ENCODE measurements around the gene CDK5RAP3.
A peak's percentile ranks its signal among the peaks of the same experiment; 100 is the strongest.
"Not testable (repeated sequence)": the region's sequence is repeated elsewhere in the genome, so short reads cannot be mapped to it uniquely, and the experiment has no call there.

CDK5RAP3 gene

GRCh38 chr17:47970725-47971499, at the start of gene CDK5RAP3:
CDK5RAP3 (plus strand) TSS chr17:47971113; CDS start chr17:47971147, 34 bp downstream.
- no peak for TF ChIP-seq Cebpa-rat (IDR thresholded peaks at IDR 0.05)
- H3K36me3 ChIP-seq: peaks cover 24 to 34% (median 27%) of the 10 kb centered on the region in 11 experiments
- peak within 1 kb of the TSS; percentile 81 to 90 (median 86) for H3K9ac ChIP-seq
- no peaks in the 10 kb centered on the region for H3K27me3 ChIP-seq
- peak within 1 kb of the TSS; percentile 88 to 99 (median 95) for H3K4me2 ChIP-seq
- no peaks in the 10 kb centered on the region for H4K20me1 ChIP-seq
- H3K4me1 ChIP-seq: peaks cover 23 to 46% (median 38%) of the 10 kb centered on the region in 10 experiments
- H3K27ac ChIP-seq: peak within 1 kb of the TSS; percentile 70 to 93 (median 88)
- peak within 1 kb of the TSS; percentile 77 to 94 (median 84) for H3K4me3 ChIP-seq
- H3K9me3 ChIP-seq (replicated peaks in 1 of 11): no peaks in the 10 kb centered on the region

- Histone ChIP-seq H4K20me1 (peaks cover 0 to 12% (median 0%) of the 10 kb centered on the region in 11 experiments; a peak in 3 of 22 replicates), H3K36me3 (peaks cover 83 to 99% (median 96%) of the 10 kb centered on the region in 11 experiments), H3K4me1 (0 out of 20 replicates have a peak, but pooled peaks cover 0 to under 1% (median 0%) of the 10 kb centered on the region in 10 experiments), H3K27me3 (no peaks in the 10 kb centered on the region), H3K4me3 (no peak overlapping the region), H3K9me3 (replicated peaks in 1 of 11) (no peaks in the 10 kb centered on the region), H3K9ac (no peak overlapping the region), H3K4me2 (no peak overlapping the region), H3K27ac (no peak overlapping the region)
- TF ChIP-seq Cebpa-rat (IDR thresholded peaks at IDR 0.05): no peak
Observed at GRCh38 chr17:47924785-47925677, 45.9 kb upstream of the CDK5RAP3 start.

- Histone ChIP-seq H4K20me1 (peaks cover 0 to 12% (median 0%) of the 10 kb centered on the region in 11 experiments; a peak in 3 of 22 replicates), H3K4me3 (no peak overlapping the region), H3K9ac (no peak overlapping the region), H3K4me2 (no peak overlapping the region), H3K27ac (no peak overlapping the region), H3K27me3 (no peaks in the 10 kb centered on the region), H3K4me1 (no peaks in the 10 kb centered on the region), H3K36me3 (peaks cover 88 to 100% (median 96%) of the 10 kb centered on the region in 11 experiments), H3K9me3 (replicated peaks in 1 of 11) (no peaks in the 10 kb centered on the region)
- TF ChIP-seq Cebpa-rat (IDR thresholded peaks at IDR 0.05): no peak
Observed at GRCh38 chr17:47925678-47925988, 45.3 kb upstream of the CDK5RAP3 start.

- Histone ChIP-seq H3K9ac (no peak overlapping the region), H3K4me2 (no peak overlapping the region), H3K4me1 (peaks cover 0 to 7% (median 0%) of the 10 kb centered on the region in 10 experiments; a peak in 2 of 20 replicates), H3K27me3 (no peaks in the 10 kb centered on the region), H3K4me3 (no peak overlapping the region), H3K36me3 (peaks cover 75 to 91% (median 80%) of the 10 kb centered on the region in 11 experiments), H3K9me3 (replicated peaks in 1 of 11) (no peaks in the 10 kb centered on the region), H3K27ac (no peak overlapping the region), H4K20me1 (peaks cover 0 to 12% (median 0%) of the 10 kb centered on the region in 11 experiments; a peak in 3 of 22 replicates)
- TF ChIP-seq Cebpa-rat (IDR thresholded peaks at IDR 0.05): no peak
Observed at GRCh38 chr17:47927821-47928400, 43.0 kb upstream of the CDK5RAP3 start.

GRCh38 chr17:47928415-47928814, 42.5 kb upstream of the CDK5RAP3 start:
- Histone ChIP-seq H3K36me3 (peaks cover 70 to 90% (median 74%) of the 10 kb centered on the region in 11 experiments), H3K4me1 (peaks cover 0 to 7% (median 0%) of the 10 kb centered on the region in 10 experiments; a peak in 2 of 20 replicates), H3K9ac (no peak overlapping the region), H3K27me3 (no peaks in the 10 kb centered on the region), H4K20me1 (peaks cover 0 to 10% (median 0%) of the 10 kb centered on the region in 11 experiments; a peak in 3 of 22 replicates), H3K4me3 (no peak overlapping the region), H3K9me3 (replicated peaks in 1 of 11) (no peaks in the 10 kb centered on the region), H3K27ac (no peak overlapping the region), H3K4me2 (no peak overlapping the region)
- no peak for TF ChIP-seq Cebpa-rat (IDR thresholded peaks at IDR 0.05)

GRCh38 chr17:47929218-47930000, 41.5 kb upstream of the CDK5RAP3 start:
- Histone ChIP-seq H3K36me3 (peaks cover 60 to 80% (median 65%) of the 10 kb centered on the region in 11 experiments), H3K27me3 (no peaks in the 10 kb centered on the region), H3K4me3 (no peak overlapping the region), H3K9ac (no peak overlapping the region), H3K4me2 (no peak overlapping the region), H3K9me3 (replicated peaks in 1 of 11) (no peaks in the 10 kb centered on the region), H3K4me1 (peaks cover 0 to 9% (median under 1%) of the 10 kb centered on the region in 10 experiments; a peak in 6 of 20 replicates), H4K20me1 (peaks cover 0 to 10% (median 0%) of the 10 kb centered on the region in 11 experiments; a peak in 3 of 22 replicates), H3K27ac (no peak overlapping the region)
- no peak for TF ChIP-seq Cebpa-rat (IDR thresholded peaks at IDR 0.05)

GRCh38 chr17:47931848-47932247, 39.1 kb upstream of the CDK5RAP3 start:
- Histone ChIP-seq H3K4me1 (peaks cover 10 to 34% (median 25%) of the 10 kb centered on the region in 10 experiments; a peak in 19 of 20 replicates), H3K9me3 (replicated peaks in 1 of 11) (no peaks in the 10 kb centered on the region), H3K4me3 (no peak overlapping the region), H3K4me2 (no peak overlapping the region; a peak in 1 of 22 replicates), H4K20me1 (peaks cover 0 to 10% (median 0%) of the 10 kb centered on the region in 11 experiments; a peak in 3 of 22 replicates), H3K36me3 (peaks cover 35 to 56% (median 40%) of the 10 kb centered on the region in 11 experiments), H3K27ac (no peak overlapping the region), H3K9ac (no peak overlapping the region), H3K27me3 (no peaks in the 10 kb centered on the region)
- no peak for TF ChIP-seq Cebpa-rat (IDR thresholded peaks at IDR 0.05)

- H3K36me3 ChIP-seq: peaks cover 8 to 28% (median 11%) of the 10 kb centered on the region in 11 experiments; a peak in 21 of 22 replicates
- no peaks in the 10 kb centered on the region for H3K9me3 ChIP-seq (replicated peaks in 1 of 11)
- no peak overlapping the region for H3K9ac ChIP-seq
- H3K27ac ChIP-seq: 0 out of 22 replicates have a peak overlapping the region, but pooled peaks of 1 of the 11 experiments have one; percentile 33
- no peak overlapping the region for H3K4me3 ChIP-seq
- no peaks in the 10 kb centered on the region for H3K27me3 ChIP-seq
- H4K20me1 ChIP-seq: no peaks in the 10 kb centered on the region; a peak in 1 of 22 replicates
- H3K4me2 ChIP-seq: peak overlapping the region; percentile 34 to 78 (median 61); a peak in 20 of 22 replicates
- TF ChIP-seq Cebpa-rat (IDR thresholded peaks at IDR 0.05): no peak
- peaks cover 10 to 44% (median 26%) of the 10 kb centered on the region in 10 experiments; a peak in 19 of 20 replicates for H3K4me1 ChIP-seq
Observed at GRCh38 chr17:47934856-47935255, 36.1 kb upstream of the CDK5RAP3 start.

GRCh38 chr17:47935468-47935867, 35.4 kb upstream of the CDK5RAP3 start:
- Histone ChIP-seq H3K4me1 (peaks cover 17 to 44% (median 28%) of the 10 kb centered on the region in 10 experiments; a peak in 19 of 20 replicates), H3K27ac (peak overlapping the region in 1 of 11 experiments; percentile 33; a peak in 1 of 22 replicates), H3K36me3 (peaks cover 2 to 21% (median 5%) of the 10 kb centered on the region in 11 experiments; a peak in 16 of 22 replicates), H3K4me2 (peak overlapping the region; percentile 34 to 78 (median 61); a peak in 20 of 22 replicates)
- not testable (repeated sequence) for H3K9me3 ChIP-seq (replicated peaks in 1 of 11); H4K20me1 ChIP-seq; H3K27me3 ChIP-seq; H3K9ac ChIP-seq; H3K4me3 ChIP-seq
